NCI-H2081 (cell line): ENCODE results near the gene ANAPC1.
A peak's percentile ranks its signal among the peaks of the same experiment; 100 is the strongest.
"Not testable (repeated sequence)": the region's sequence is repeated elsewhere in the genome, so short reads cannot be mapped to it uniquely, and the experiment has no call there.

Experiments used
- DNase-seq, 2 experiments: peaks; one replicate each; lab custom pipeline; 2025; lab: John Stamatoyannopoulos, UW

ANAPC1 gene

DNA sequence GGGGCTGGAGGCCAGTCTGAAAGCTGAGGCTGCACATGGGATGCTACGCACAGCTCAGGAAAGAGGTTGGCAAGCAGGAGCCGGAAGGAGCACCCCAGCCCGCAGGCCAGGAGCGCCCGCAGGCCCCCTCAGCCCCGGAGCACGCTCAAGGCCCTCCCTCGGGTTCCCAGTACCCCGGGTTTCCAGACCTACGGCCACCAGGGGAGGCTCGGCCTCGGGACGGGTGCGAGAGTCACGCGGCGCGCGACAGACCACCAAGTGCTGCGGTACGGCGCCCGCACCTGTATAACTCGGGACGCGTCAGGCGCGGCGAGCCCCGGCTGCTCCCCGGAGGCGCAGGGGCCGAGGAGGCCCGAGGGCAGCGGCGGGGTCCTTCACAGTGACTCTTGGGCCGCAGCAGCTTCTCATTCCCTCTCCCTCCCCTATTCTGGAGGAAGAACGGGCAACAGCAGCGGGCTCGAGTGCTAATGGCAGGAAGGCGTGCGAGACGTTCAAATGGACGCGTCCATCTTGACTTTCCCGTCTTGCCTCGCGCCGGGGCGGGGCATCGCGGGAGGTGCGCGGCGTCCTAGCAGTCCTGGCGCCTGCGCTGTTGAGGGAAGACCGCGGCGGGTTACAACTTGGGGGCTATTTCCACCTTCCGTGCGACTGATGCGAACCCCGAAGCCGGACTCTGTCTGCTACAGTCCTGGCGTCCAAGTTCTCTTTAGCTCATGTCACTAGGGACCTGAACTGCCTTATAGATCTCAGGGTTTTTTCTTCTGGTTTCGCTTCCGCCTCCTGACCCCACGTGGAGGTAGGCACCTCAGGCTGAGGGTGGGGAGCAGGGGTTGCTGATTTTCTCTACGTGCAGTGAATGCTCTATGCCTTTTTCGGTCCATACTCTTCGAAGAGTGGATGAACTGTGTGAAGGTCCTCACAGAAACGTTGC lies at the start of gene ANAPC1:
Gene ANAPC1 (minus strand): TSS at position 533 of the 931 bp plus-strand sequence. CDS start 3,368 bp downstream, outside the sequence.
- peak; percentile 73 to 91 for DNase-seq

DNA sequence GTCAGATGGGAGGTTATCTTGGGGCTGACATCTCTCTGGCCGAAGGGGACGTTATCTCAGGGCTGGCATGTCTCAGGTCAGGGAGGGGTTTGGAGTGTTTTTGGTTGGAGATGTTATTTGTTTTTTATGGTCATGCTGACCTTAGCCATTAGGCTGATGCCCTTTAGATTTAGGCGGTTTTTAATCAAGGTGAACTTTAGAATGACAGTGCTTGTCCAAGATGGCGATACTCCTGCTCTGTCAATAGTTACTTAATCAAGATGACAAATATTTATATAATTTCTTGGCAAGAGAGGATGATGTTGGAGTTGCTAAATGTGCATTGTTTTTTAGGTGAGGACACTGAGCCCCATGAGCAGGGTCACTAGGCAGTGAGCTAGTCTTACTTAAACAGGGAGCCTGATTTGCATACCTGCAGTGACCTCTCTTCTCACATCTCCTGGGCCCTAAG lies 48.9 kb upstream of the ANAPC1 start:
- no peak for DNase-seq

GRCh38 chr2:111930875-111931274 lies 46.9 kb upstream of the ANAPC1 start:
- no peak for DNase-seq

- no peak for DNase-seq
These were observed 46.4 kb upstream of the ANAPC1 start for GRCh38 chr2:111930409-111930808.

DNA sequence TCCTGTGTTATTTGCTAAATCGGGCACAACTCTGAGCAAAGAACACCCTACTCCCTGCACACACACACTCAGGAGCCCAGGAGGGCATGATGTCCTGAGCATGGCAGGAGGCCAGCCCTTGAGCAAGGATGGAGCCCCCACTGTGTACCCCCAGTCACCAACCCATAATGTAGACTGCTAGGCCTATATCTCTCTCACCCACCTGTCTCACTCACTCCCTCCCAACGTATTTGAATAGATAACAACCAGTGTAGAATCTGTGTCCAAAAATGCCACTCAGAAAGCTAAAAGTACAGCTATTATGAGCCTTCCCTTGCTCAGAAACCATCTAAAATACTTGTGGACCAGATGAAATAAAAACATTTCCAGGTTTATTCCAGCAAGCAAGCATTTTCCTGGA lies 43.7 kb upstream of the ANAPC1 start:
- no peak for DNase-seq

DNA sequence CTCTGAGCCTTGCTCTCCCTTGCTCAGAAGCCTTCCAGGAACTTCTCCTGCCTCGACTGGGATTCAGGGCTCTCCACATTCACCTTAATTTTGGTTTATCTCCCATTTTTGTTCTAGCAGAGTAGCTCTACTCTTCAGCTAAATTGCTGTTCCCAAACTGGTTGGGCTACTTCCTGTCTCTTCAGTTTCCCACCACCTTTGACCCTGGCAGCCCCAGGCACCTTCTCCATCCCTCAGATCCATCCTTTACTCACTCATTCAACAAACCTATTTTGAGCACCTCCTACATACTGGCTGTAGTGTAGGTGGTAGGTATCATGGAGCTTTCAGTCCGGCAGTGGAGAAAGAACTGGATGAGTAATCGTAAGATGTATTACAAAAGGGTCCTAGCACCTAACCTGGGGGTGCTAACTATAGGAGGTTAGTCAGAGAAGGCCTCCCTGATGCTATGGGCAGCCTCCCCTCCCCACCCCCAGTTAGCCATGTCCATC lies 40.7 kb upstream of the ANAPC1 start:
- DNase-seq, result no peak

- DNase-seq, result no peak
These were observed 39.3 kb upstream of the ANAPC1 start for GRCh38 chr2:111923276-111923804.

GRCh38 chr2:111919794-111920608 lies 36.0 kb upstream of the ANAPC1 start:
- no peak for DNase-seq

- no peak for DNase-seq
These were observed 35.4 kb upstream of the ANAPC1 start for GRCh38 chr2:111919365-111919764.

DNA sequence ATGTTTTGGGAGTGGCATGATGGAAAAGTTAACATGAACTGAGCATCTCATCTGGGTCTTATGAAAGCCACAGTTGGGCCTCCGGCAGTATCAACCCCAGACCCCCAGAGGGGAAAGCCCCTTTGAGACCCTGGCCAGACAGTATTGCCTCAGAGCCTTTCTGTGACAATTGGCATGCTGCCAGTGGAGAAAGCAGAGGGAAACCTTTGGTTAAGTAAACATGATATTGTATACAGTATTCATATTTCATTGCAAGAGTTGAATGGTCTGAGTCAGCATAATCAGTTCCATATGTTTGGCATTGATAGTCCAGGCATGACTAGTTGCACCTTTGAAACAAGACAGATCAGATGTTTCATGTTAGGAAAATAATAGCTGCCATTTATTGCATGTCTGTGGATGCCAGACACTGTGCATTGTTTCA lies 34.4 kb upstream of the ANAPC1 start:
- peak in 1 of 2 experiments; percentile 18 for DNase-seq

DNA sequence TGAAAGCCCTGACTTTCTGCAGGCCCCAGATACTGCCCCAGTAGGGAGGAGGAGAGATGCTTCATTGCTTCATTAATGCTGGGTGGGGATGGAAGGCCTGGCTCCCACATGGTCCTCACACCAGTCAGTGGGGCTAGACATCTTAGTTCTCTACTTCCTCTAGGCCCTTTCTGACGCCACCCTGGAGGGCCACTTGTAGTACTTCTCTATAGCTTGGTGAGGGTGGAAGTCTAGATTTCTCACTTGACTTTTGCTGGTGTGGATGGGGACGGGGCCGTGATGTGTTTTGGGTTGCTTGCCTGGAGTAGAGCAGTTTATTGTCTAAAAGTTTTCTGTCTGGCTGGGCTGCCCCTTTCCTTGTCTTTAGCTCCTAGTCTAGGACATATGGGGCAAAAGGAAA lies 33.1 kb upstream of the ANAPC1 start:
- no peak for DNase-seq

GRCh38 chr2:111912547-111912946 lies 28.6 kb upstream of the ANAPC1 start:
- DNase-seq, result no peak

GRCh38 chr2:111911295-111911977 lies 27.4 kb upstream of the ANAPC1 start:
- not testable (repeated sequence) for DNase-seq

GRCh38 chr2:111910609-111911277 lies 26.8 kb upstream of the ANAPC1 start:
- DNase-seq, result peak in 1 of 2 experiments; percentile 8

GRCh38 chr2:111909997-111910396 lies 26.0 kb upstream of the ANAPC1 start:
- DNase-seq, result not testable (repeated sequence)

DNA sequence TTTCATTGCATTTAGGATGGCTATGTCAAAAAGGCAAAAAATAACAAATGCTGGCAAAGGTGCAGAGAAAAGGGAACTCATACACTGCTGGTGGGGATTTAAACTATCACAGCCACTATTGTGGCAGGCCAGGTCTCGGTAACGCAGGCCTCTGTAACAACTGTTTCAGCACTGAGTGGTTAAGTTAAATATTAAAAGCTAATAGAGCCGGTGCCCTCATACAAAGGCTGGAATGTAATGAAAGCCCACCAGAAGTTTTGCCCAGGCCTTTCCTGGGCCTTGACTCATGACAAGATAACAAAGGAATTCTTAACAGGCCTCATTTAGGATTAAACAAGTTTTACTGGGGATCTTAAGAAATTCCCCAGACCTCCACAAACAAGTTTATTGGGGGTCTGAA lies 25.1 kb upstream of the ANAPC1 start:
- no peak for DNase-seq

- DNase-seq, result no peak
These were observed 24.6 kb upstream of the ANAPC1 start for GRCh38 chr2:111908578-111908977.

DNA sequence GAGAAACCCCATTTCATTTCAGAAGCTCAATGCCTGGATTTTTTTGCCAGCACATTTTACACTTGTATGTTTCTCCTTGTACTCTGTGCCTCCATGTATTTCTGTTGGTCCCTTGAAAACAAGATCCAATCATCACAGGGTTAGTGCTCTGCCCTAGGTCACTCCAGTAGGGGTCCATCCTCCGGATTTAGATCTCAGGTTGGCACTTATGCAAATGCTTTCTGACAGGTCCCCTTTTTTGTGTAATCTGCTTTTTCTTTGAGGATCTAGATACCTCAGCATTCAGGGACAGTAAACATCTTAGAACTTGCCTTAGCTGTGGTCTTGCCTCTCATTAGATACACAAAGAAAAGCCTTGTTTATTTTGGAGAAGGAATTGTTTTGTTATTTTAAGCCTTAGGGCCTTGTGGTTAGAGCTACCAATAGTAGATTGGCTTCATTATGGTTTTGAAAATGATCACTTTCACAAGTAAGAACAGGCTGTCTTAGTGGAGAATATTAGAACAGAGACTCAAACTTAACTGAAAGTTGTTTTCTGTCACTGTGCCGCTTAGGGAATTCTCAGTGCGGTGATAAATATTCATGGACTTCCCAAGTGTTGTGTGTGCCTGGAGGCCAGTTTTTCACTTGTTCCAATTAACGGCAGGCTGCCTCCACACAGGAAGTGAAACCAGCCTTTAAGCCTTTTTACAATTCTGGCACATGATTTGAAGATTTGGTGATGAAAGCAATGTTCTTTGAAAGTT lies 22.2 kb upstream of the ANAPC1 start:
- DNase-seq, result peak in 1 of 2 experiments; percentile 3

- DNase-seq, result not testable (repeated sequence)
These were observed 21.5 kb upstream of the ANAPC1 start for GRCh38 chr2:111905475-111905869.
